HCT116 (cell line): ENCODE measurements around the gene MAML3. TPM values are rescaled to one million over a fixed set of nuclear protein-coding genes. Genes with fewer than 3 reads are reported as not detected.

Experiments
- ATAC-seq: fragments of 200-7000 bp; cut with Tn5 transposase; 2 replicates; pipeline ENCODE4 v1.9.1; 2020; ENCODE audit warnings: mild to moderate bottlenecking, moderate library complexity
- BruUV-seq: library from RNA; stranded (reverse); fragments of 400-500 nt; replicated peaks from 2 replicates; lab custom pipeline; 2021; lab: Mats Ljungman, UMichigan
- CTCF ChIA-PET: fragments of 300-600 bp; sonication (Branson Sonifier 250); formaldehyde crosslinking; loops from one replicate; lab custom pipeline; 2021; ENCODE audit warnings: antibody characterized with exemption; lab: Charles Lee
- POLR2A ChIA-PET: fragments of 300-600, 350-600 bp; sonication (Branson Sonifier 250); formaldehyde crosslinking; loops from one replicate; lab custom pipeline; 2021; ENCODE audit warnings: antibody characterized with exemption; lab: Charles Lee
- RAD21 ChIA-PET, 2 experiments: fragments of 300-600 bp; sonication (Branson Sonifier 250); formaldehyde crosslinking; loops; one replicate each; lab custom pipeline; 2023; ENCODE audit warnings: low total read pairs in 2 of 2; ENCODE audit not compliant: uncharacterized antibody in 2 of 2, unreplicated experiment in 2 of 2, low non-redundant PET in 1 of 2; lab: Charles Lee
- DNase-seq: peaks from one replicate; pipeline ENCODE4 v3.0.0-alpha.2; 2010; ENCODE audit warnings: low read depth, low spot score
- H2AFZ ChIP-seq: fragments of 200-600 bp; shearing (Covaris generic), sonication (generic); 2 replicates; pipeline ENCODE4 v1.6.1; 2017; ENCODE audit warnings: low read depth, mixed run types, mixed read lengths, antibody characterized with exemption, low read length; ENCODE audit not compliant: poor library complexity, severe bottlenecking
- H3K27ac ChIP-seq: 2 replicates; pipeline ENCODE4 v1.5.1; 2012; ENCODE audit warnings: low read depth, low read length
- H3K27me3 ChIP-seq: fragments of 200-600 bp; sonication (generic); 2 replicates; pipeline ENCODE4 v1.6.1; 2016; ENCODE audit warnings: mixed run types, low read length, mixed read lengths; ENCODE audit not compliant: insufficient read depth
- H3K36me3 ChIP-seq, 2 experiments: fragments of 200-500 bp in 1 of 2; fragments of 200-600 bp in 1 of 2; sonication (Bioruptor generic) in 1 of 2; sonication (generic) in 1 of 2; 2 replicates each; pipeline versions ENCODE4 v1.5.1 to v1.6.1; 2014 to 2016; ENCODE audit warnings: low read length in 2 of 2, inconsistent platforms in 1 of 2, mixed read lengths in 1 of 2, mixed run types in 1 of 2; ENCODE audit not compliant: insufficient read depth in 2 of 2, control insufficient read depth in 1 of 2
- H3K4me1 ChIP-seq, 2 experiments: fragments of 200-600 bp in 1 of 2; sonication (generic) in 1 of 2; 2 replicates each; pipeline versions ENCODE4 v1.5.1 to v1.6.1; 2012 to 2017; ENCODE audit warnings: low read length in 2 of 2, inconsistent platforms in 1 of 2, mild to moderate bottlenecking in 1 of 2, mixed read lengths in 1 of 2, mixed run types in 1 of 2, moderate library complexity in 1 of 2; ENCODE audit not compliant: insufficient read depth in 2 of 2, control insufficient read depth in 1 of 2
- H3K4me2 ChIP-seq: fragments of 200-600 bp; sonication (generic); 2 replicates; pipeline ENCODE4 v1.6.1; 2017; ENCODE audit warnings: mixed run types, low read length, mixed read lengths
- H3K4me3 ChIP-seq, 2 experiments: fragments of 200-600 bp in 1 of 2; sonication (generic) in 1 of 2; replicated peaks in 1 of 2; 2 replicates each; pipeline ENCODE4 v1.5.1; 2011 to 2016; ENCODE audit warnings: low read length in 2 of 2, control low read depth in 1 of 2, low read depth in 1 of 2, mild to moderate bottlenecking in 1 of 2, mixed read lengths in 1 of 2, mixed run types in 1 of 2
- H3K79me2 ChIP-seq: fragments of 200-600 bp; sonication (generic); 2 replicates; pipeline ENCODE4 v1.6.1; 2017; ENCODE audit warnings: mild to moderate bottlenecking, mixed run types, low read length, moderate library complexity, mixed read lengths; ENCODE audit not compliant: insufficient read depth
- H3K9ac ChIP-seq: fragments of 200-600 bp; sonication (generic); 2 replicates; pipeline ENCODE4 v1.6.1; 2016; ENCODE audit warnings: low read length, mixed read lengths
- H3K9me2 ChIP-seq: fragments of 200-600 bp; sonication (generic), shearing (Covaris generic); 2 replicates; pipeline ENCODE4 v1.6.1; 2017; ENCODE audit warnings: mixed run types, mild to moderate bottlenecking, moderate library complexity; ENCODE audit not compliant: insufficient read depth
- H3K9me3 ChIP-seq, 2 experiments: fragments of 200-500 bp in 1 of 2; fragments of 200-600 bp in 1 of 2; sonication (Bioruptor generic) in 1 of 2; sonication (generic) in 1 of 2; 2 replicates each; pipeline ENCODE4 v1.6.1; 2014 to 2017; ENCODE audit warnings: low read length in 2 of 2, mixed read lengths in 2 of 2, inconsistent platforms in 1 of 2, low read depth in 1 of 2, mild to moderate bottlenecking in 1 of 2, mixed run types in 1 of 2, moderate library complexity in 1 of 2; ENCODE audit not compliant: control insufficient read depth in 1 of 2, insufficient read depth in 1 of 2
- H4K20me1 ChIP-seq: fragments of 200-600 bp; sonication (generic), shearing (Covaris generic); 2 replicates; pipeline ENCODE4 v1.6.1; 2017; ENCODE audit warnings: mixed run types, mild to moderate bottlenecking, moderate library complexity; ENCODE audit not compliant: insufficient read depth
- EGR1 ChIP-seq: IDR thresholded peaks from 2 replicates; pipeline ENCODE4 v1.6.1; 2012; ENCODE audit warnings: low read depth
- ELF1 ChIP-seq: IDR thresholded peaks from 2 replicates; pipeline ENCODE4 v1.6.1; 2012; ENCODE audit warnings: low read depth, borderline replicate concordance
- EZH2 ChIP-seq: fragments of 200-600 bp; sonication (generic); IDR thresholded peaks from 2 replicates; pipeline ENCODE4 v1.6.1; 2017; ENCODE audit warnings: antibody characterized with exemption, mixed run types
- EZH2phosphoT487 ChIP-seq: fragments of 200-600 bp; IDR thresholded peaks from 2 replicates; pipeline ENCODE4 v1.6.1; 2018; ENCODE audit warnings: antibody characterized with exemption, borderline replicate concordance
- POLR2A ChIP-seq: IDR thresholded peaks from 2 replicates; pipeline ENCODE4 v1.7.0; 2011; ENCODE audit warnings: borderline replicate concordance; ENCODE audit not compliant: insufficient read depth, insufficient read length; ENCODE audit errors: extremely low read depth
- POLR2AphosphoS5 ChIP-seq: IDR thresholded peaks from 2 replicates; pipeline ENCODE4 v1.6.1; 2011; ENCODE audit warnings: mild to moderate bottlenecking, low read depth, low read length, moderate library complexity
- SIN3A ChIP-seq: IDR thresholded peaks from 2 replicates; pipeline ENCODE4 v1.6.1; 2012; ENCODE audit warnings: low read depth
- SP1 ChIP-seq: IDR thresholded peaks from 2 replicates; pipeline ENCODE4 v1.6.1; 2012; ENCODE audit warnings: low read depth
- SRF ChIP-seq: IDR thresholded peaks from 2 replicates; pipeline ENCODE4 v1.6.1; 2012; ENCODE audit warnings: low read depth
- TCF7L2 ChIP-seq: IDR thresholded peaks from 2 replicates; pipeline ENCODE4 v1.7.0; 2011; ENCODE audit warnings: borderline replicate concordance, inconsistent platforms; ENCODE audit not compliant: insufficient read depth, insufficient read length; ENCODE audit errors: extremely low read depth
- YY1 ChIP-seq: IDR thresholded peaks from 2 replicates; pipeline ENCODE4 v1.6.1; 2011; ENCODE audit warnings: low read length, low read depth, moderate library complexity, mild to moderate bottlenecking; ENCODE audit not compliant: insufficient replicate concordance; ENCODE audit errors: extremely low read depth
- intact Hi-C: fragments of 100-400 bp; cut with micrococcal nuclease; formaldehyde crosslinking; loops from 2 replicates; pipeline ENCODE4 v1.10.0; 2022
- total RNA-seq: library from RNA; stranded (reverse); gene quantifications from one replicate; pipeline ENCODE4 v1.2.1, GENCODE V29; 2021; ENCODE audit not compliant: unreplicated experiment
- TF ChIP-seq, protein P1 (sequence below): IDR thresholded peaks from 2 replicates; pipeline ENCODE4 v1.6.1; 2012; ENCODE audit warnings: low read depth
- TF ChIP-seq, protein P2 (sequence below): IDR thresholded peaks from 2 replicates; pipeline ENCODE4 v1.6.1; 2012

The MAML3 gene
- total RNA-seq, 1 experiment from 2014 or later: 3.1 TPM

DNA sequence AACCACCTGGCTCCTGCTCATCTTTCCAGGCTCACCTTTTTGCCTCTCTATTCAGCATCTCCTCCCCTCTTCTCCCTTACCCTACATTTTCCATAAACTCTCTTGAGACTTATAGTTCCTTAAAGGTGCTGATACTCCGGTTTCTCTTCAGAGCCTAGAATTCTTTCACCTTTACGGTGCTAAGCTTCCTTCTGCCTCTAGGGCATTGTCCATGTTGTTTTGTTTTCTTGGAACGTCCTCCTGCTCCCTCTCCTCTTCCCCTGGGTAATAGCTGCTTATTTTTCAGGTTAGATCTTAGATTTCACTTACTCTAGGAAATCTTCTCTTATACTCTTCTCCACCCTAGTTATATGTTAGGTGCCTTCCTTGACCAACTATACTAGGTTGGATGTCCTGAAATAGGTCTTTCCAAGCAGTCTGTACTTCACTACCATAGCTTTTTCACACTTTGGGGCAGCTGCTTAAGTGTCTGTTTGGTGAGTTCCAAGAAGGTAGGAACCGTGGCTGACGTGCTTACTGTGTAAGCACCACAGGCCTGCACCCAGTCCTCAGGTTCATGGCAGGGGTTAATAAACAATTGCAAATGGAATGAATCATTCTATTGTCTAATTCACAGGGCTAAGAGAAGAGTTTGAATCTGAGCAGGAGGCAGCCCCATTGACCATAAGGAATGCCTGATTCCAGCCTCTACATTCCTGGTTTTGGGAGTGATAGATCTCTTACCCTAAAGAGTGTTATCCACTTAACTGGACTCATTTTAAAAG is 260.8 kb downstream of the MAML3 start:
- DNase-seq: no peak
- no peak overlapping the region for H3K27ac ChIP-seq
- no peak; the same call in 1 of the 2 replicates for ATAC-seq

More for the DNA sequence above, 260.8 kb downstream of the MAML3 start:
- BruUV-seq: no TSS peak
- H3K4me1 ChIP-seq: no peaks in the 10 kb centered on the region
- H3K9ac ChIP-seq: no peak overlapping the region
- H3K36me3 ChIP-seq: no peaks in the 10 kb centered on the region
- H2AFZ ChIP-seq: no peak overlapping the region
- H4K20me1 ChIP-seq: no peaks in the 10 kb centered on the region
- no peaks in the 10 kb centered on the region for H3K79me2 ChIP-seq
- H3K4me2 ChIP-seq: no peak overlapping the region
- no peak overlapping the region for H3K4me3 ChIP-seq
- no peaks in the 10 kb centered on the region for H3K9me3 ChIP-seq
- no peaks in the 10 kb centered on the region for H3K27me3 ChIP-seq
- intact Hi-C loops: no loop called here
- H3K9me2 ChIP-seq: no peaks in the 10 kb centered on the region
- CTCF ChIA-PET: no interaction called here
- RAD21 ChIA-PET: interaction anchor here in 1 of 2 experiments (0.7 kb wide), 1 partner anchor 124 kb away, joined by 3 read pairs; no protein-coding TSS in a partner anchor
- POLR2A ChIA-PET: no interaction called here
- TF ChIP-seq POLR2AphosphoS5: no peak
- no peak for TF ChIP-seq EGR1
- TF ChIP-seq POLR2A: no peak
- TF ChIP-seq SIN3A: no peak
- TF ChIP-seq YY1: no peak
- no peak for TF ChIP-seq EZH2
- no peak for TF ChIP-seq EZH2phosphoT487
- no peak for TF ChIP-seq ELF1
- no peak for TF ChIP-seq SP1
- no peak for TF ChIP-seq SRF
- TF ChIP-seq, protein P1, sequence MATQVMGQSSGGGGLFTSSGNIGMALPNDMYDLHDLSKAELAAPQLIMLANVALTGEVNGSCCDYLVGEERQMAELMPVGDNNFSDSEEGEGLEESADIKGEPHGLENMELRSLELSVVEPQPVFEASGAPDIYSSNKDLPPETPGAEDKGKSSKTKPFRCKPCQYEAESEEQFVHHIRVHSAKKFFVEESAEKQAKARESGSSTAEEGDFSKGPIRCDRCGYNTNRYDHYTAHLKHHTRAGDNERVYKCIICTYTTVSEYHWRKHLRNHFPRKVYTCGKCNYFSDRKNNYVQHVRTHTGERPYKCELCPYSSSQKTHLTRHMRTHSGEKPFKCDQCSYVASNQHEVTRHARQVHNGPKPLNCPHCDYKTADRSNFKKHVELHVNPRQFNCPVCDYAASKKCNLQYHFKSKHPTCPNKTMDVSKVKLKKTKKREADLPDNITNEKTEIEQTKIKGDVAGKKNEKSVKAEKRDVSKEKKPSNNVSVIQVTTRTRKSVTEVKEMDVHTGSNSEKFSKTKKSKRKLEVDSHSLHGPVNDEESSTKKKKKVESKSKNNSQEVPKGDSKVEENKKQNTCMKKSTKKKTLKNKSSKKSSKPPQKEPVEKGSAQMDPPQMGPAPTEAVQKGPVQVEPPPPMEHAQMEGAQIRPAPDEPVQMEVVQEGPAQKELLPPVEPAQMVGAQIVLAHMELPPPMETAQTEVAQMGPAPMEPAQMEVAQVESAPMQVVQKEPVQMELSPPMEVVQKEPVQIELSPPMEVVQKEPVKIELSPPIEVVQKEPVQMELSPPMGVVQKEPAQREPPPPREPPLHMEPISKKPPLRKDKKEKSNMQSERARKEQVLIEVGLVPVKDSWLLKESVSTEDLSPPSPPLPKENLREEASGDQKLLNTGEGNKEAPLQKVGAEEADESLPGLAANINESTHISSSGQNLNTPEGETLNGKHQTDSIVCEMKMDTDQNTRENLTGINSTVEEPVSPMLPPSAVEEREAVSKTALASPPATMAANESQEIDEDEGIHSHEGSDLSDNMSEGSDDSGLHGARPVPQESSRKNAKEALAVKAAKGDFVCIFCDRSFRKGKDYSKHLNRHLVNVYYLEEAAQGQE: no peak
- TF ChIP-seq TCF7L2: no peak
- TF ChIP-seq, protein P2, sequence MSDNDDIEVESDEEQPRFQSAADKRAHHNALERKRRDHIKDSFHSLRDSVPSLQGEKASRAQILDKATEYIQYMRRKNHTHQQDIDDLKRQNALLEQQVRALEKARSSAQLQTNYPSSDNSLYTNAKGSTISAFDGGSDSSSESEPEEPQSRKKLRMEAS: no peak
